K562 (cell line): Measurements from ENCODE around the gene TBL2. TPM values are rescaled to one million over a fixed set of nuclear protein-coding genes. Genes with fewer than 3 reads are reported as not detected.

Experiments used
- BCOR ChIP-seq: fragments of 450-650 bp; IDR thresholded peaks from 2 replicates; pipeline ENCODE4 v1.6.1; 2016
- DIDO1 ChIP-seq: fragments of 450-650 bp; IDR thresholded peaks from 2 replicates; pipeline ENCODE4 v1.6.1; 2016; ENCODE audit warnings: low read depth, missing biosample characterization, missing genetic modification characterization
- E2F5 ChIP-seq: sonication (generic); formaldehyde crosslinking; IDR thresholded peaks from 2 replicates; pipeline ENCODE4 v1.8.0; 2022; ENCODE audit warnings: mild to moderate bottlenecking, missing genetic modification reagents
- ESRRA ChIP-seq: fragments of 450-650 bp; IDR thresholded peaks from 2 replicates; pipeline ENCODE4 v1.6.1; 2014; ENCODE audit warnings: low read depth, mild to moderate bottlenecking, moderate library complexity, borderline replicate concordance
- JUND ChIP-seq, 2 experiments: IDR thresholded peaks; 2 replicates in 1 of 2; 3 replicates in 1 of 2; pipeline ENCODE4 v1.6.1; 2011; ENCODE audit warnings: borderline replicate concordance in 2 of 2, low read depth in 2 of 2, low read length in 2 of 2, improper control_type of control experiment in 1 of 2, missing biosample characterization in 1 of 2, missing genetic modification characterization in 1 of 2, missing genetic modification reagents in 1 of 2
- LCOR ChIP-seq: sonication (generic); formaldehyde crosslinking; IDR thresholded peaks from 2 replicates; pipeline ENCODE4 v1.8.0; 2022; ENCODE audit warnings: mild to moderate bottlenecking, missing genetic modification reagents
- NCOR1 ChIP-seq: fragments of 450-650 bp; IDR thresholded peaks from 2 replicates; pipeline ENCODE4 v1.6.1; 2016; ENCODE audit warnings: mild to moderate bottlenecking, moderate library complexity
- NKRF ChIP-seq: fragments of 450-650 bp; IDR thresholded peaks from 2 replicates; pipeline ENCODE4 v1.6.1; 2016; ENCODE audit warnings: borderline replicate concordance
- NUFIP1 ChIP-seq: fragments of 450-650 bp; IDR thresholded peaks from 2 replicates; pipeline ENCODE4 v1.6.1; 2018; ENCODE audit not compliant: partially characterized antibody
- POLR2H ChIP-seq: IDR thresholded peaks from 2 replicates; pipeline ENCODE4 v1.6.1; 2016; ENCODE audit warnings: missing genetic modification characterization, low read depth, mild to moderate bottlenecking, control low read depth, missing compliant biosample characterization, moderate library complexity
- RAD21 ChIP-seq, 2 experiments: fragments of 250-450 bp in 1 of 2; fragments of 450-650 bp in 1 of 2; sonication (Bioruptor Pico) in 1 of 2; formaldehyde crosslinking in 1 of 2; IDR thresholded peaks in 1 of 2; conservative IDR thresholded peaks in 1 of 2; 2 replicates each; pipeline versions ENCODE4 v1.4.0 to v1.8.0; 2020 to 2022; ENCODE audit warnings: mild to moderate bottlenecking in 2 of 2, moderate library complexity in 1 of 2
- SIN3A ChIP-seq, 2 experiments: fragments of 150-350 bp in 1 of 2; IDR thresholded peaks; 2 replicates each; pipeline ENCODE4 v1.6.1; 2011 to 2016; ENCODE audit warnings: borderline replicate concordance in 2 of 2, low read depth in 2 of 2, low read length in 2 of 2, mild to moderate bottlenecking in 2 of 2, moderate library complexity in 2 of 2; ENCODE audit not compliant: control insufficient read depth in 1 of 2
- STAT5A ChIP-seq: IDR thresholded peaks from 2 replicates; pipeline ENCODE4 v1.6.1; 2012; ENCODE audit warnings: low read length, inconsistent platforms, borderline replicate concordance
- TAF7 ChIP-seq: fragments of 450-650 bp; IDR thresholded peaks from 2 replicates; pipeline ENCODE4 v1.6.1; 2016; ENCODE audit warnings: missing genetic modification characterization, missing compliant biosample characterization
- TAL1 ChIP-seq: fragments of 450-650 bp; IDR thresholded peaks from 2 replicates; pipeline ENCODE4 v1.6.1; 2016; ENCODE audit warnings: mild to moderate bottlenecking
- TEAD1 ChIP-seq, 2 experiments: fragments of 450-650 bp in 1 of 2; sonication (generic) in 1 of 2; formaldehyde crosslinking; IDR thresholded peaks; 2 replicates each; pipeline versions ENCODE4 v1.4.0 to v1.8.0; 2020 to 2022; ENCODE audit warnings: mild to moderate bottlenecking in 2 of 2, missing genetic modification reagents in 1 of 2
- ZFPM2 ChIP-seq: fragments of 250-450 bp; sonication (Bioruptor Pico); IDR thresholded peaks from 2 replicates; pipeline ENCODE4 v1.5.1; 2022; ENCODE audit warnings: mild to moderate bottlenecking
- ZNF121 ChIP-seq: sonication (generic); formaldehyde crosslinking; conservative IDR thresholded peaks from 2 replicates; pipeline ENCODE4 v1.8.0; 2022; ENCODE audit warnings: missing genetic modification reagents
- polyA plus RNA-seq, 8 experiments: library from polyadenylated mRNA; depleted of rRNA in 4 of 8; stranded (reverse) in 5 of 8; unstranded in 3 of 8; fragments of >200 nt; fragmentation: Nextera tagmentation in 2 of 8; fragmentation: Illumina TruSeq in 1 of 8; extraction: Ambion mirVana in 2 of 8; extraction: Trizol in 1 of 8; gene quantifications; 2 replicates each; pipeline versions ENCODE4 v1.2.1 to v1.2.3, GENCODE V29; 2011 to 2014; ENCODE audit warnings: inconsistent platforms in 1 of 8, missing spikeins in 1 of 8
- total RNA-seq, 7 experiments: library from RNA; depleted of rRNA in 6 of 7; stranded (reverse); fragments of >200 nt in 6 of 7; fragmentation: Illumina TruSeq in 2 of 7; extraction: Trizol in 2 of 7; gene quantifications; 2 replicates each; pipeline versions ENCODE4 v1.2.1 to v1.2.3, GENCODE V29; 2011 to 2021; ENCODE audit warnings: low replicate concordance in 1 of 7
- TF ChIP-seq, protein P1 (sequence below): fragments of 450-650 bp; IDR thresholded peaks from 2 replicates; pipeline ENCODE4 v1.7.0; 2016; ENCODE audit warnings: borderline replicate concordance
- TF ChIP-seq, protein P2 (sequence below): fragments of 250-450 bp; sonication (Bioruptor Pico); IDR thresholded peaks from 2 replicates; pipeline ENCODE4 v1.5.0; 2021

Gene TBL2
- total and polyA plus RNA-seq, 9 of the 15 experiments (the other 6 are each of a cell fraction or from before 2014, with no cell fraction given) = 2.5 to 123 (median 49.2) TPM

DNA sequence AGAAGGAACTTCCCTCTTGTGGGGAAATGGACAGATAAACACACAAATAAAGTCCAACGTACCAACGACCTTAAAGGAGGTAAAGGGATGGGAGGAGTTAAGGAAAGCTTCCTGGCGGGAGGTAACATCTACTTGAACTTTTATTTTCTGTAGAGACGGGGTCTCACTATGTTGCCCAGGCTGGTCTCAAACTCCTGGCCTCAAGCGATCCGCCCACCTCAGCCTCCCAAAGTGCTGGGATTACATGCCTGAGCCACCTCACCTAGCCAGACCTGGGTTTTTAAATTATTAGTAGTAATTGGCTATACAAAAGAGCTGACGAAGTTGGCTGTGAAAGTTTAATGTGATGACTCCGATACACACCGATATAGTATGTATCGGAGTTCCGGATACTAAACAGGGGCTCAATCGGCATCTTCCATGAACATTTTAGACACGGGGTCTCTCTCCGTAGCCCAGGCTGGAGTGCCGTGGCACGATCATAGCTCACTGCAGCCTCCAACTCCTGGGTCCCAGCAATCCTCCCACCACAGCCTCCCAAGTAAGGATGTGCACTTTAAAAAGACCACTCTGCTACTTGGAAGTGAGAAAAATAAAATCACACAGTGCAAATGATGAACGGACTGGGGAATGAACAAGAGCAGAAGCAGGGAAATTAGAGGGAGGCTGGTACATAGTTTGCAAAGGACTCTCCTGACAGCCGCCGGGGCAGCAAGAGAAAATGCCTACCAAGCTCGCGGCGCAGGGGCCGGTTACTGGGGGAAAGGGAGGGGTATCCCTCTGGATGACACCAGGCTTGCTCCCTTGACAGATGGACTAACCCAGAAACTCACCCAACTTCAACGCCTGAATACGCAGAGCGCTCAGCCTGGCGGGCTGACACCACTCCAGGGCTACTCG is 21.9 kb downstream of the TBL2 start (continued):
- peak; percentile 84 for TF ChIP-seq NKRF
- peak; percentile 90 for TF ChIP-seq ZNF121 (CRISPR knock-in tag)
- no peak for TF ChIP-seq TAF7 (tag)
- TF ChIP-seq TEAD1 (CRISPR knock-in tag; IDR thresholded peaks at IDR 0.05) = peak in 1 of 2 experiments; percentile 46; a peak in 1 of 4 replicates
- 0 out of 2 replicates have a peak, but pooled peaks have one; percentile 9 for TF ChIP-seq BCOR
- TF ChIP-seq, protein P1, sequence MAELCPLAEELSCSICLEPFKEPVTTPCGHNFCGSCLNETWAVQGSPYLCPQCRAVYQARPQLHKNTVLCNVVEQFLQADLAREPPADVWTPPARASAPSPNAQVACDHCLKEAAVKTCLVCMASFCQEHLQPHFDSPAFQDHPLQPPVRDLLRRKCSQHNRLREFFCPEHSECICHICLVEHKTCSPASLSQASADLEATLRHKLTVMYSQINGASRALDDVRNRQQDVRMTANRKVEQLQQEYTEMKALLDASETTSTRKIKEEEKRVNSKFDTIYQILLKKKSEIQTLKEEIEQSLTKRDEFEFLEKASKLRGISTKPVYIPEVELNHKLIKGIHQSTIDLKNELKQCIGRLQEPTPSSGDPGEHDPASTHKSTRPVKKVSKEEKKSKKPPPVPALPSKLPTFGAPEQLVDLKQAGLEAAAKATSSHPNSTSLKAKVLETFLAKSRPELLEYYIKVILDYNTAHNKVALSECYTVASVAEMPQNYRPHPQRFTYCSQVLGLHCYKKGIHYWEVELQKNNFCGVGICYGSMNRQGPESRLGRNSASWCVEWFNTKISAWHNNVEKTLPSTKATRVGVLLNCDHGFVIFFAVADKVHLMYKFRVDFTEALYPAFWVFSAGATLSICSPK = 0 out of 2 replicates have a peak, but pooled peaks have one; percentile 72
- TF ChIP-seq ESRRA = no peak
- TF ChIP-seq DIDO1 (tag) = no peak
- no peak for TF ChIP-seq STAT5A
- TF ChIP-seq TAL1 = no peak
- TF ChIP-seq RAD21 (CRISPR knock-in tag; conservative IDR thresholded peaks at IDR 0.05 in 1 of 2, IDR thresholded peaks at IDR 0.05 in 1 of 2) = peak in 1 of 2 experiments; percentile 24; a peak in 1 of 4 replicates
- no peak for TF ChIP-seq POLR2H (tag)
- no peak for TF ChIP-seq JUND (IDR thresholded peaks at IDR 0.05; ENCODE audit: borderline replicate concordance, low read depth, low read length)
- TF ChIP-seq JUND (tag; IDR thresholded peaks at IDR 0.05; ENCODE audit: borderline replicate concordance, low read depth, low read length) = no peak
- TF ChIP-seq SIN3A (IDR thresholded peaks at IDR 0.05; ENCODE audit: borderline replicate concordance in 2 of 2, control insufficient read depth in 1 of 2, low read depth in 2 of 2, low read length in 2 of 2) = no peak
- TF ChIP-seq NUFIP1 = no peak
- no peak for TF ChIP-seq E2F5 (CRISPR knock-in tag)
- no peak for TF ChIP-seq NCOR1
- TF ChIP-seq, protein P2, sequence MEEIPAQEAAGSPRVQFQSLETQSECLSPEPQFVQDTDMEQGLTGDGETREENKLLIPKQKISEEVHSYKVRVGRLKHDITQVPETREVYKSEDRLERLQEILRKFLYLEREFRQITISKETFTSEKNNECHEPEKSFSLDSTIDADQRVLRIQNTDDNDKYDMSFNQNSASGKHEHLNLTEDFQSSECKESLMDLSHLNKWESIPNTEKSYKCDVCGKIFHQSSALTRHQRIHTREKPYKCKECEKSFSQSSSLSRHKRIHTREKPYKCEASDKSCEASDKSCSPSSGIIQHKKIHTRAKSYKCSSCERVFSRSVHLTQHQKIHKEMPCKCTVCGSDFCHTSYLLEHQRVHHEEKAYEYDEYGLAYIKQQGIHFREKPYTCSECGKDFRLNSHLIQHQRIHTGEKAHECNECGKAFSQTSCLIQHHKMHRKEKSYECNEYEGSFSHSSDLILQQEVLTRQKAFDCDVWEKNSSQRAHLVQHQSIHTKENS (CRISPR knock-in tag) = no peak
- peak; percentile 32; the same call in 1 of the 2 replicates for TF ChIP-seq LCOR (CRISPR knock-in tag)
- no peak for TF ChIP-seq ZFPM2 (CRISPR knock-in tag)
